Measurements from ENCODE around the gene SOX6. TPM values are rescaled to one million over a fixed set of nuclear protein-coding genes. Genes with fewer than 3 reads are reported as not detected.

The SOX6 gene
- total and polyA plus RNA-seq, 12 donors, result 0.80 to 43.0 (median 21.2) TPM

DNA sequence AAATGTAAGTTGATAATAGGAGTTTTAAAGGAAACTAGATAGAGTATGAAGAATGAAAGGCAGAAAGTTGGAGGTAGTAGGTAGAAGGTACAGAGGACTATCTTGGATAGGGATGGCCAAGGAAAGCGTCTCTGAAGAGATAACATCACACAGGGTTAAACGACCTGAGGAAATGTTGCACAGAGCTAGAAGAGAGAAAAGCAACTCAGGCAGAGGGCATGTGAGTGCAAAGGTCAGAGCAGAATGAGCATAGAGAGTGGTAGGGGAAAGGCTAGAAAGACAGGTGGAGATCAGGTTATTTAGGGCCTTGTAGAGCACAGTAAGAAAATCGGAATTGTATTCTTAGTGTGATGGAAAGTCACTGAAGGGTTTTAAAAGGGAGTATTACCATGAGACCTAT, 232.0 kb downstream of the SOX6 start:
- Histone ChIP-seq H3K27me3 (no peaks in the 10 kb centered on the region), H3K9me3 (no peaks in the 10 kb centered on the region), H3K4me1 (peaks cover 0 to 11% (median 0%) of the 10 kb centered on the region in 9 donors), H3K4me3 (no peak overlapping the region), H3K27ac (no peak overlapping the region), H3K36me3 (no peaks in the 10 kb centered on the region)
- 75 to 81% methylated on average over 3 of the region's 3 CpGs for WGBS, 2 donors
- DNase-seq, result no peak
- intact Hi-C loops (cut with DNase I), result no loop called here
- ATAC-seq, result no peak
- TF ChIP-seq, protein P1, sequence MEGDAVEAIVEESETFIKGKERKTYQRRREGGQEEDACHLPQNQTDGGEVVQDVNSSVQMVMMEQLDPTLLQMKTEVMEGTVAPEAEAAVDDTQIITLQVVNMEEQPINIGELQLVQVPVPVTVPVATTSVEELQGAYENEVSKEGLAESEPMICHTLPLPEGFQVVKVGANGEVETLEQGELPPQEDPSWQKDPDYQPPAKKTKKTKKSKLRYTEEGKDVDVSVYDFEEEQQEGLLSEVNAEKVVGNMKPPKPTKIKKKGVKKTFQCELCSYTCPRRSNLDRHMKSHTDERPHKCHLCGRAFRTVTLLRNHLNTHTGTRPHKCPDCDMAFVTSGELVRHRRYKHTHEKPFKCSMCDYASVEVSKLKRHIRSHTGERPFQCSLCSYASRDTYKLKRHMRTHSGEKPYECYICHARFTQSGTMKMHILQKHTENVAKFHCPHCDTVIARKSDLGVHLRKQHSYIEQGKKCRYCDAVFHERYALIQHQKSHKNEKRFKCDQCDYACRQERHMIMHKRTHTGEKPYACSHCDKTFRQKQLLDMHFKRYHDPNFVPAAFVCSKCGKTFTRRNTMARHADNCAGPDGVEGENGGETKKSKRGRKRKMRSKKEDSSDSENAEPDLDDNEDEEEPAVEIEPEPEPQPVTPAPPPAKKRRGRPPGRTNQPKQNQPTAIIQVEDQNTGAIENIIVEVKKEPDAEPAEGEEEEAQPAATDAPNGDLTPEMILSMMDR (IDR thresholded peaks at IDR 0.05), result no peak

DNA sequence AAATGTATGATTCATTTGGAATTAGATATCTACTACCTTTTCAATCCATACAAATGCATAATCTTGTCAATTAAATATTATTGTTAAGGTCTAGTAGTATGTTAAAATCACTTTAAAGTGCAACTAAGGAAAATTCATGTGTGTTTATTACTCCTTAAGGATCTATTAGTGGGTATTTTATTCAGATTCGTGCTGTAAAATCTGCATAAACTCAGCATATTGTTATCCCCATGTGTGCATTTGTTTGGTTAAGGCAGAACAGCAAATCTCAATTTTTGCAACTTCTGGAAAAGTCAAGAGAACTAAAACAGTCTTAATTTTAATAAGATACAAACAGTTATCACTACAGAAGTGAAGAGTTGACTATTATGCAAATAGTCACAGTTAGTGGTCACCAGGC, 234.5 kb downstream of the SOX6 start:
- ATAC-seq, result no peak
- DNase-seq, result no peak
- H3K27ac ChIP-seq, result no peak overlapping the region
- H3K4me3 ChIP-seq, result no peak overlapping the region
- H3K9me3 ChIP-seq, result no peaks in the 10 kb centered on the region
- H3K36me3 ChIP-seq, result no peaks in the 10 kb centered on the region
- intact Hi-C loops (cut with DNase I), result no loop called here
- H3K27me3 ChIP-seq, result no peaks in the 10 kb centered on the region
- TF ChIP-seq, protein P1 (IDR thresholded peaks at IDR 0.05), result no peak
- 89 to 95% methylated on average over 1 of the region's 1 CpG for WGBS, 2 donors
- H3K4me1 ChIP-seq, result peaks cover 0 to 23% (median 0%) of the 10 kb centered on the region in 9 donors

DNA sequence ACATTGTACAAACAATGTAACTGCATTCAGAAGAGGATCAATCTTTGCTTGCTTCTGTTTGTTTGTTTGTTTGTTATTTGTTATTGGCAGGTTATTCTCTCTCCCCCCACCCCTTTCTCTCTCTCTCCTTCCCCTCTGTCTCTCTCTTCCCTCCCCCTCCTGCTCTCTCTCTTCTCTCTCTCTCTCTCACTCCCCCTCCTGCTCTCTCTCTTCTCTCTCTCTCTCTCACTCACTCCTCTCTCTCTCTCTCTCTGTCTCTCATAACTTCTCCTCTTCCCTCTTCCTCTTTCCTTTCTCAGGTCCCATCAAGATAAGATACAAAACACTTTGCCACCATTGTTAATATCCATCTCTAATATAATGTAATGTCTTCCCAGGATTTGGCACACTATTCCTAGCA, 236.3 kb downstream of the SOX6 start:
- DNase-seq (no peak), ATAC-seq (no peak)
- TF ChIP-seq, protein P1 (IDR thresholded peaks at IDR 0.05), result no peak
- Histone ChIP-seq H3K27ac (no peak overlapping the region), H3K4me1 (peaks cover 0 to 22% (median 0%) of the 10 kb centered on the region in 9 donors), H3K27me3 (no peaks in the 10 kb centered on the region), H3K36me3 (no peaks in the 10 kb centered on the region), H3K9me3 (no peaks in the 10 kb centered on the region), H3K4me3 (no peak overlapping the region)
- intact Hi-C loops (cut with DNase I), result no loop called here

DNA sequence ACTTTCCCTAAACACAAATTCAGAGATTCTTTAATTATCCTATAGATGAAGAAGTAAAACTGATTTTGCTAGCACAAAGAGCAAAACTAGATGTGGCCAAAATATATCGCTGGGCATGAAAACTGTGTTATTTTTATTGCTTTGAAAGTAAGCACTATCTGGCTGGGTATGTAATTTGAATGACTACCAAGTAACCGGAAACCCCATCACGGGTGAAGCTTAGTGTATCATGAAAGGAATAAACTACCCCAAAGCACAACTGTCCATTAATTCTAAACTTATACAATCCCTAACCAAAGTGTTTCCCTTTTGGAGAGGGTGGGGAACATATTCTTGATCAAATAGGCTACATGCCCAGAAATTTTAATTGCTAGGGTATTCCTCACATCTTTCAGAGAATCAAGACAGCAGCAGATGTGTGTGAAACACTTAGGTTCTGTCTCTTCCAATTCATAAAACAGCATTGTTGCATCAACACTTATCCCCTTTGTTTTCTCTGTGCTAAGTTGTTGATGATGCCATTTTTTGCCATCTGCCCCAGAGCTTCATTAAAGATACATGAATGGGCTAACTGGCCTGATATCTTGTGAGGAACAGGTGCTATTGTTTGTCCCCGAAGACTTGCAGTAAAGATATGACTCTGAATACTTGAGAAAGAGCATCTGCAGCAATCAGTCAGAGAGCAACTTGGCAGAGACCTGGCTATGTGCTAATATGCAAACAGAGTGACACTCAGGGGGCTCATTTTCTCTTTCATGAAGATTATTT, 238.2 kb downstream of the SOX6 start:
- WGBS, 2 donors, result 65 to 71% methylated on average over 4 of the region's 4 CpGs
- TF ChIP-seq, protein P1 (IDR thresholded peaks at IDR 0.05), result no peak
- Histone ChIP-seq H3K4me1 (peaks cover 0 to 33% (median 9%) of the 10 kb centered on the region in 9 donors), H3K9me3 (no peaks in the 10 kb centered on the region), H3K27me3 (no peaks in the 10 kb centered on the region), H3K27ac (no peak overlapping the region), H3K4me3 (no peak overlapping the region), H3K36me3 (no peaks in the 10 kb centered on the region)
- ATAC-seq (peak in 2 of 8 donors; percentile 39 to 47), DNase-seq (no peak)
- intact Hi-C loops (cut with DNase I), result no loop called here
